Nucleus accumbens (tissue), 56 donors: ENCODE data around the gene TRPV4.

Experiments used
- DNase-seq, 56 donors: peaks; one replicate each; lab custom pipeline; 2025; lab: John Stamatoyannopoulos, UW

Gene TRPV4

DNA sequence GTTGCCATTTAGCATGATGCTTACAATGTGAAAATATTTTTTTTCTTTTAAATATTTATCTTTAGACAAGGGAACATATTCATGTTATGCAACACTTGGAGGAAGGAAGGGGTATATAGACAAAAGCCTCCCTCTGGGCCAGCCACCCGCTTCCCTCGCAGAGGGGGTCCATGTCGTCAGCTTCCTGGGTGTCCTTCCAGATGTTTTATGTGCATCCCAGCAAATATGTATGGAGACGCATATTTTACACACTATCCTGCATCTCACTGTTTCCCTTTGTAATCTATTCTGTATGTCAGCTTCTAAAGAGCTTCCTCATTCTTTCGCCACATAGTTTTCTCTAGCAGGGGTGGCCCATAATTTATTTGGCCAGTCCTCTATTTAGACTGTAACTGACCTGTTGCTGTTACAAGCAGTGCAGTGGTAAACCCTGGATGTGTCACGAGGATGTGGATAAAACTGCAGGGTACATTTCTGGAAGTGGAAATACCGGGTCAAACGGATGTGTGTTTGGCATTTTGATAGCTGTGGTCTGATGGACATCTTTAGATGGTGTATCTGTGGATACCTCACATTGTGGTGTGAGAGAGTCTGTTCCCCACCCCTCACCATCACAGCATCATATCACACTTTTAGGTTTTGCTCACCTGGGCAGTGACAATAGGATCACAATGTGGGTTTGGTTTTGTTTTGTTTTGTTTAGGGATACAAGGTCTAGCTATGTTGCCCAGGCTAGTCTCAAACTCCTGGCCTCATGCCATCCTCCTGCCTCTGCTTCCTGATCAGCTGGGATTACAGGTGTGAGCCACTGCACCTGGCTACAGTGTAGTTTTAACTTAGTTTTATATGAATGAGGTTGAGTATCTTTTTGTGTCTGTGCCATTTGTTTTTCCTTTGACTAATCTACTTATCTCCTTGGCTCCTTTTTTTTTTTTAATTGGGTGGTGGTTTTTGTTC lies 87.9 kb downstream of the TRPV4 start:
- DNase-seq, result no peak

DNA sequence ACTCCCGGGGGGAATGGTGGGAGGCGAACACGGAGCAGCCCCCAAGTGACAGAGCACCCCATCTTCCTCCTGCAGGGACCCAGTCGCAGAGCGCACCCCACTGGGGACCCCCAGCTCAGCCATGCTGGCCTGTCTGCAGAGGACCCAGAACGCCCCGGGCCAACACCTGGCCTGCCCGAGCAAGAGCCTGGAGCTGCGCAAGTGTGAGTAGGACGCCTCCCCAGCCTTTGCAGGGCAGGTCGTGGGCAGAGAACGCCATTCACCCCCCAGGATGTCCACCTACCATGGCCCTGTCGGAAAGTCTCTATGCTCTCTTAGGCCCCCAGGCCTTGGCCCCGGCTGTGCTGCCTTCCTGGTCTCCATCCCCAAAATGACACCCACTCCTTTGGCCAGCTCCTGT lies 89.2 kb downstream of the TRPV4 start:
- no peak for DNase-seq

DNA sequence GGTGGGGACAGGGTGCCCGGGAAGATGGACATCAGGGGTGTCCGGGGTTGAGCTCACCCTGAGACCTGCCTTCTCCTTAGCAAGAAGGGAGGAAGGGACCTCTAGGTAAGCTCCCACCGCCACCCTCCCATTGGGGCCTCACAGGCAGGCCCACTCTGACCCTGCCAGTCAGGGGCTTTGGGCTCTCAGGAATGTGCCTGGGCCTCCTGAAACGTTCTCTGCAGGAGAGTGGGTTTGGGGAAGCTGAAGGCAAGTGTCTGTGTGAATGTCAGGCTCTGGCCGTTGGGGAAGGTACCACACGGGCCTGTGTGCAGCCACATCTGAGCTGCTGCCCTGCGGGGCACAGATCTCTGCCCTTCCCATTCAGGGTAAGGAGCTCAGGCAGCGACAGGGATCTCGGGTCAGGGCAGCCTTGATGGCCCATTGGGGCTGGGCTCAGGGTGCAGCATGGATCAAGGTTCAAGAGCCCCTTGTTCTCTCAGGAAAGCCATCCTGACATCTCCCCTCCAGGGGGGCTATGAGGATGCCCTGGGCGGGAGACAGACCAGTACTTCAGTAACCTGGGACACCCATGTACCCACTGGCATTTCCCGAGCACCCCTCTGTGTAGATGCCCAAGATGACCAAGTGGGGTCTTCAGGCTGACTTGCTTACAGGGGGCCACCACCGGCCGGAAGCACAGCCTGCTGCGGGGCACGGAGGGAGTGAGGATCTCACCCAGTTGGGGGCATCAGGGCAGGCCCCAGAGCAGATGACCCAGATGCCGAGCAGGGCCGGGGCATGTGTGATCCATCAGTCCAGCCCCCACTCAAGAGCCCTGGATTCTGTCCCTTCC lies 89.9 kb downstream of the TRPV4 start:
- no peak for DNase-seq

DNA sequence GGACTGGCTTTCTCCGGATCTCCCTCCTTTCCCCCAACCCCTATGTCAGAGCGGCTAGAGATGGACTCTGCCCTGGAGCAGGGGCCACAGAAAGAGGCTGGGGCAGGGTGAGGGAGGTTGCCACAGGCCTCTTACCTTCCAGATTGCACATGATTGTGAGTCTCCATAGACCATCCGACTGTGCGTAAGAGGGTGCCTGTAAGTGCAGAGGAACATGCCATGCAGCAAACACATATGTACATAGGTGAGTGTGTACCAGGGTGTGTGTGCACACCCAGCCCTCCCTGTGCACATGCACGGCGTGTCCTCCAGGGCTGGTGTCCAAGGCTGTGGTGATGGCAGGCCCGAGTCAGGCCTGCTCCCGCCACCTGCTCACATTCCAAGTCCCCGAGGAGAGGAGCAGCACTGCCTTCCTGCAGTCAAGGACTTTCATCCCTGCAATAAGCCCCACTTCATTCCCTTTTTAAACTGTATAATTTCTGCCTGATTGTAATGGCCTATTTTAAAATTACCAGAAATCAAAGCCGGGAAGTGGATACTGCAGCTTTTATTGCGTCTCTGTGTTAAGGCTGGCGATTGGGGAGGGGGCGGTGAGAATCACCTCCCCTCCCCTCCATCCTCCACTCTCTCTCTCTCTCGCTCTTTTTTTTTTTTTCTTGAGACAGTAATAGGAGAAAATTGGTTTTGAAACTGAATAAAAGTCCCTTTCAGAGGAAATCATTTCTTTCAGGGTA lies 91.1 kb downstream of the TRPV4 start:
- no peak for DNase-seq

DNA sequence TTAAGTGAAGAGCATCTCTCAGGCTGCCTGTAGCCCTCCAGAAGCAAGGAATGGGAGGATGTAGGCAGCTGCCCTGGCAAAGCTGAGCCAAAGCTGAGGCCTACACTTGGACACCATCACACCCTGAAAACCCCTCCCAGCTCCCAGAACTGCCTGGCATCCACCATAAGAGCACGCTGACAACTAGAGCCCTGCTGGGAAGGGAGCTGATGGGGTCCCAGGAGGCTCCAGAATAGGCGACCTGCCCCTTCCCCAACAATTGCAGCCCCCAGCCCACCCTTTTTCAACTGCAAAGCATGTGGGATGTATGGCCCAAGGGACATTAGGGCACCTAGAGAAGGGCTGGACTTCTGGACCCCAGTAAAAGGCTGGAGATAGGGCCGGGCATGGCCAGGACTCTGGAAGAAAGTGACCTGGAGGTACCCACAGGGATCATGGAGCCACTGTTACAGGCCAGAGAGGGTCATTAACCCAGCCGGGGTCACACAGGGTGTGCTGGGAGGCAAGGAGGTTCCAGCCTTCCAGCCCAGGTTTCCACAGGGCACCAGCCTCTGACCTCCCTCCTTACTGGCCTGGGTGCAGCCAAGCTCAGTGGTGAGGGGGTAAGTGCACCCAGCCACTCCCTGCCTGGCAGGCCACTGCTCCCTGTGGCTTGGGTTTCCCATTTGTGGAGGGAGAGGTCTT lies 91.8 kb downstream of the TRPV4 start:
- DNase-seq, result no peak

DNA sequence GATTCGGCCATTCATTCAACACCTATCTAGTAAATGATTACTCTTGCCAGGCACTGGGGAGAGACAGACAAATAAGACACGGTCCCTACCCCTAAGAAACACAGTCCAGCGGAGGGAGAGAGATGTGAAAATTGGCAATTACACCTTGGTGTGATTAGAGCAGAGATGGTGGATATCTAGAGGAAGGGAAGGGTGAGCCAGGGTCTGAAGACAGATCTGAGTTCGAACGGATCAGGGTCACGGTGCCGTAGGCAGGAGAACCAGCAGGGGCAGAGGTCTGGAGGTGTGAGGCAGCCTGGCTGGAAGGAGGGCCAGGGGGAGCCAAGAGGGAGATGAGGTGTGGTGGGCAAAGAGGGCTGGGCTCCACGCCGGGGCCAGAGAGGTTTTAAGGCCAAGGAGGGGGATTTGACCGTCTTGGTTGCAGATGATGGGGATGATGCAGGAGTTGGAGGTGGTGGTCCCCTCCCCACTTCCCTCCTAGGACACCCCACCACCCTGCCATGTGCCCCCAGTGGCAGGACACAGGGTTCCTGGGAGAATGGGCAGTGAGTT lies 92.4 kb downstream of the TRPV4 start:
- no peak for DNase-seq

DNA sequence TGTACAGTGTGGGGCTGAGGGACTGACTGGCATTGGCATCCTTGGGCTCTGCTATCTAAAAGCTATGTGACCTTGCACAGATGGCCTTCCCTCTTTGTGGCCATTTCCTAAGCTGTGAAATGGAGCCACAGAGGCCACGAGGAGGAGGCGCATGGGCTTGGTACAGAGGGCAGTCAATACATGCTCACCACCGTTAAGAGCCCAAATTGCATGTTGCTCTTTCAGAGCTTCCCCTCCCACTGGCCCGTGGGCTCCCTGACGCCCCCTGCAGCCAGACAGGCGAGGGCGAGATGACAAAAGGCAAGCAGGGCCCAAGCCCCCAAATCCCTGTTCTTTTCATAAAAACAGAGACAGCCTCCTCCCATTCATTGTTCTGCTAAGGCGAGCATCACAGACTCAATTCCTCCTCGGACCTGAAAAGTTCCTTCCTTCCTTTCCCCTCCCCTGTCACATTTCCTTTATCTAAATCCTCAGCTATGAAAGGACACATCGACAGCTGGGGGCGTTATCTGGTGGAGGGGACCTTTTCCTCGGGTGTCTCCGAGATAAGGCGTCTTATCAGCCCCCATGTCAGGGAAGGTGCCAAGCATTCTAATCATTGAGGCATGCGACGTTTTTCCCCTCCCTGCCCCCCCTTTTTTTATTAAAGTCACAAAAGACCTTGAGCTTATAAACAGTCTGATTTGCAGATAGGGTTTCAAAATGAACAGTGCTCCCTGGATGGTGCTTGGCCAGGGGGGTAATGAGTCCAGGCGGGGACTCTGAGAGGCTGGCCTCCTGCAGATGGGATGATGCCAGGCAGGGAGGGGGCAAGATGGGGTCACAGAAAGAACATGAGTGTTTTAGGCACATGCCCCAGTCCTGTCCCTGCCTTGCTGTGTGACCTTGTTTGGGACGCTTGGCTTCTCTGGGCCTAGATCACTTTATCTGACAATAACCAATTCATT lies 93.2 kb downstream of the TRPV4 start:
- DNase-seq, result no peak

DNA sequence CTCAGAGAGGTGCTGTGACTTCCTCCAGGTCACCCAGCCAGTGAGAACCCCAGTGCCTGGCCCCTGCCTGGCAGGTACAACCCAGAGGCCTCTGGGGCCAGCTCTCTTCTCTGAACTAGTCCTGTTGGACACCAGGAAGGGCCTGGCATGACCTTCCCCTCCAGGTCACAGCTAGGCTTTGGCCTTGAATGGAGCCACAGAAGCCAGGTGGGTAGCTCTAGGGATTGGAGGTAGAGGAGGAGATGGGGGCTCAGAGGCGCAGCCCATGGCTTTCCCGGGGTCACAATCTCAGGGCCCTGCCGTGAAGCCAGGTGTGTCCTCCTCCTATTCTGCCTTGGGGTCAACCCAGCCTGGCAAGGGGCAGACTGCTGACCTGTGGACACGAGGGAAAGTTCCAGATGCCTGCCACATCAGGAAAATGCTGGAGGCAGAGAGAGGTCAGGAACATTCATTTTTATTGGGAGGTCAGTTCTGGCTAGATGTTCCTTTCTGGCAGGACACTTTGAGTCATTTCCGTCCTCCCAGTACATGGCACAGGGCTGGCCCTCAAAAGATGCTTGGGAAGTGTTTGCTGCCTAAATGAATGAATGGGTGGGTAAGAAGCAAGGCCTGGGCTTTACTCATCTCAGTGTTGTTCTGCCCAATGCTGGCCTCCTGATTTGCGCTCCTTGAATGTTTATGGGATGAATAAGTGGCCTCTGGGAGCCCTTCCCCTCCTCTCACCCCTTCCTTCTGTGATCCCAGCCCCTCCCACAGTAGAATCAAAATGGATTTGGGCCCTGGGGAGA lies 94.1 kb downstream of the TRPV4 start:
- no peak for DNase-seq

DNA sequence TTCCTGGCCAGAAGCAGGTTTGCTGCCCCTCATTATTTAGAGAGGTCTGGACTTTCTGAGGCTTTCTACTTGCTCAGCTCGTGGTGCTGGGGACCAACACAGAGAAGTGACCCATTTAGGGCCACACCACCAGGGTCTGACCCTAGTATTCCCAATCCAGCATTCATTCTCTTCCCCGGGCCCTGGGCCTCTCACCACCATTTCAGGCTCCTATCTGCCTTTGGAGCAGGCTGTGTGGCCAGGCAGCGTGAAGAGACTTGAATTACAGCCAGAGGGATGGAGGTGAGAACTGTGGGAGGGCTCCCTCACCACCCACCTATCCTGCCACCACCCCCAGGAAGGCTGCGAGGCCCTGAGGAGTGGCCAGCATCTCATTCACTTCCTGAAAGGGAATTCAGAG lies 95.0 kb downstream of the TRPV4 start:
- DNase-seq, result no peak

DNA sequence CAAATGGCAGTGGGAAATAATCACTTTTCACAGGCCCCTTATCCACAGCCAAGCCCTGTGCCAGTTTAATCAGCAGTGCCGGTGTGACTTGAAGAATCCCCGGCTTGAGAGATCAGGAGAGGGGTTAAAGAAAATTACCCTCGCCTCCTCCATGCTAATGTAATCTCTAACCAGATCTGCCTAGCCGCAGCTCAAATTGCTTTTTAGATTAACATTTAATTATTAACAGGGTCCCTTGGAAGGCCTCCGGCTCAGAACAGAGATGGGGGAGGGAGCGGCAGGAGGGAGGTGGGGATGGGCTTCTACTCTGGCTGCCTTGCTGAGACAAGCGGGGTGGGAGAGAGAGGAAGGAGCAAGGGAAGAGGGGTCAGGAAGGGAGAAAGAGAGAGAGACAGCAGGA lies 95.6 kb downstream of the TRPV4 start:
- no peak for DNase-seq

DNA sequence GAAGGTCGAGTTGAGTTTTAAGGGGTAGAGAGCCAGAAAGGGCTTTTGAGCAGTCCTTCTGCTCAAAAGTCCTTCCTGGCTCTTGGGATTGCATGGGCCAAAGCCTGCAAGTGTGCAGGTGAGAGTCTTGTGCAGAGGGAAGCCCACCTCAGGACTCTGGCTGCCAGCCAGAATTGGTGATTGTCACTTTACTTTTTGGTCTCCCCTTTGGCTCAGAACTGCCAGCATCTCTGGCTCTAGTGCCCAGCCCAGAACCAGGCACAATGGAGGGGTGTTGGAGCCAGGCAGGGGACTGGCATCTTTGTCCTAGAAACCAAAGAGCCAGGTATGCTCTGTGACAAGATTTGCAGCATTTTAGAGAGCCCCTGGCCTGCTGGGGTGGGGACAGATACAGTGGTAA lies 96.1 kb downstream of the TRPV4 start:
- DNase-seq, result no peak

DNA sequence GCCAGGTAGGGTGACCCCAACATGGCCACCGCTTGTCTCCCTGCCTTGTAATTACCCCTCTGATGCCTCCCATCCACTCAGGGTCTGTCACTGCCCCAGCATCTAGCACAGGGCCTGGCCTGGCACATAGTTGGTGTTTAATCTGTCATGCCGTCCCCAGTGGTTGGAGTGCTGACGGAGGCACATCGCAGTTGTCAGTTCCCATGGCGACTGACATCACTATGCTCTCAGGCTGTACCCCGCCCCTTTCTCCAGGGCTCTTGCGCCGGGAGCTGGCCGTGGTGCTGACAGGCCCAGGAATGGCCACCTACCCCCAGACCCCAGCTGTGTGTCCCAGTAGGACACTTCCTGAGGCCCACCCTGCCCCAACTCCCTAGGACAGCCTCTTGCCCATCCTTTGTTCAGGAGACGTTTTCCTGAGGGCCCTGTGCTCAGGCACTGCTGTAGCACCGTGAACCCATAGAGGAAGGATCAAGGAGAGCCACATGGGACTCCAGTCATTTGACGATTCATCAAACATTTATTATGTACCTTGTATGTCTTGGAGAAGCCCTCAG lies 96.6 kb downstream of the TRPV4 start:
- DNase-seq, result peak in 11 of 56 donors; percentile 19 to 47 (median 29)

DNA sequence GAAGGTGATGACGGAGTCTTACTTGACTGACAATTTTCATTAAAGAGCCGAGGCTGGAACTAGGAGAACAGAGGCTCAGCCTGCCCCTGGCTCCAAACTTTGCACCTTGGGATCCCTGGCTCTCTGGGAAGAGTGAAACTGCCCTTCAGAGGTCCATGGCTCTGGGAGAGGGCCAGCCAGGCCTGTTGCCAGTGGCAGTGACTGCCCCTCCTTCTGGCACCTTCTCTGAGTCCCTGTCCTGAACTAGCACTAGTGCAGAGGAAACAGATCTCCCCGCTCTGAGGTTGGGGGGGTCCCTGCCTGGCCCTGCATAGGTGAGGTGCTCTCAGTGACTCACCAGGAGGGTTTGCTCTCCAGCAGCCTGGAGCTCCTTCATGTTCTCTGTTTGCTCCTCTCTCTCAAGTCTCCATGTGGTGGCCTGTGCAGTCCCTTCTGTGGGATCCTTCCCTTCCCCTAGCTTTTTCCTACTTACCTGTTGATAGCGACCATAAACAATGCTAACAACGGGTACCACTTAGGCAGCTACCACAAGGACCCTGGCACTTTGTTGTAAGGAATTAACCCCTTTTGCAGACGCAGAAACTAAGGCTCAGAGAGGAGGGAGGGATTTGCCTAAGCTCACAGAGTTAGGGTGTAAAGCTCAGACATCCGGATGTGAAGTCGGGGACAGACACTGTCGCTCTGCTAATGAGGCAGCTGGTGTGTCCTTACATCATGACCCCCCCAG lies 97.2 kb downstream of the TRPV4 start:
- peak in 1 of 56 donors; percentile 32 for DNase-seq

DNA sequence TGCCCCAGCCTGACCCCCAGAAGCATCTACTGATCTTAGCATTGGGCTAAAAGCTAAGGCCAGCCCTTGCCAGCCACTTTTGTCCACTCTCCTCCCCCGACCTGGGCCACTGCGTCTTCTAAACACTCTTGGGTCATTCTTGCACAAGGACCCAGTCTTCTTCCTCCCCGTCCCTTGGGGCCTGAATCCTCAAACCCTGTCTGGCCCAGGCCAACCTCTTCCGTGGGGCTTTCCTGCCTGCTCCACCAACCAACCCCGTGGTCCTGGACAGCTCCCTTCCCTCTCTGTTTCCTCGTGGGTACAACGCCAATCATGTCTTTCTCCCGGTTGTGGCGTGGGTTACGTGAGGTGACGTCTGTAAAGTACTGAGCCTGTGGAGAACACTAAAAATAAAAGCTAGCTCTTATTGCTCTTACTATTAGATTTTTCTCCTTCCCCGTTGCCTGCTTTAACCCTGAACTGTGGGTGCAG lies 98.1 kb downstream of the TRPV4 start:
- peak in 1 of 56 donors; percentile 32 for DNase-seq

DNA sequence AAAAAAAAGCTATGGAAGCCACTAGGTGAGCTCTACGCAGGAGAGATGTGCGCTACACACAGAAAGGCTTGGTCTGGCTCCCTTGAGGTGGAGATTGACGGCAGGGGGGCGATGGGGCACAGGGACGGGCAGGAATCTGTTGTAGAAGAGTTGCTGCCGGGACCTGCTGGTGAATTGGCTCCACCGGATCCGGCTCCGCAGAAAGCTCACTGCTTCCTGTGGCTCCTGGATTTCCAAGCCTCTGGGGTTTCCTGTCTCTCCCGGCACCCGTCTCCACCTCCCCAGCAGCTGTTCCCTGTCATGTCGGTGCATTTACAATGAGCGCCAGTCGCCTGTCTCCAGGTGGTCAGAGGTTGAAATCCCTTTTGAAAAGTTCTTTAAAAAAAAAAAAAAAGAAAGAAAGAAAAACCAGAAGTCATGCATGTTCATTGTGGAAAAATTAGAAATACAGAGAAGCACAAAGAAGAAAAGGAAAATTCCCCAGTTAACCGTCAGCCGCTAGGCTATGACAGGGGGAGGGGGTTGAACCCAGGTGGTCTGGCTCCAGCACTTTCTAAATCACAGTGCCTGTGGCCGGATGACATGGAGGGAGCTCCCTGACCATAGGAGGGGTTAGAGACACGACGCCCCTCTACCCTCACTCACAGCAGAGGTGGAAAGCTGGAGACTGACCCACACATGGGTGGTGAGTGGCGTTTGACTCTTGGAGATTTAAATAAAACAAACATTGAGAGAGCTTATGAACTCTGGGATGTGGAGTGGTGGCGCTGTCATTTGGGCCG lies 98.8 kb downstream of the TRPV4 start:
- DNase-seq, result no peak
